Liver (tissue), 3 donors: ENCODE measurements around the gene SNAPC4.

Experiments used
- EGR1 ChIP-seq, 2 donors: IDR thresholded peaks; 2 replicates each; pipeline ENCODE4 v1.6.1; 2016 to 2018; ENCODE audit warnings: antibody characterized with exemption in 2 of 2, low read depth in 2 of 2
- FOXA1 ChIP-seq: IDR thresholded peaks from 2 replicates; pipeline ENCODE4 v1.6.1; 2016; ENCODE audit warnings: antibody characterized with exemption
- FOXA2 ChIP-seq: IDR thresholded peaks from 2 replicates; pipeline ENCODE4 v1.6.1; 2016; ENCODE audit warnings: antibody characterized with exemption
- GABPA ChIP-seq, 2 donors: IDR thresholded peaks in 1 of 2; conservative IDR thresholded peaks in 1 of 2; 2 replicates each; pipeline ENCODE4 v1.6.1; 2016; ENCODE audit warnings: antibody characterized with exemption in 2 of 2, mild to moderate bottlenecking in 1 of 2, moderate library complexity in 1 of 2
- JUND ChIP-seq, 2 donors: IDR thresholded peaks; 2 replicates each; pipeline ENCODE4 v1.6.1; 2016; ENCODE audit warnings: antibody characterized with exemption in 2 of 2
- YY1 ChIP-seq: IDR thresholded peaks from 2 replicates; pipeline ENCODE4 v1.6.1; 2016; ENCODE audit warnings: antibody characterized with exemption, mild to moderate bottlenecking
- TF ChIP-seq, protein P1 (sequence below): fragments of 150-350 bp; IDR thresholded peaks from 2 replicates; pipeline ENCODE4 v1.5.1; 2017; ENCODE audit warnings: improper control_type of control experiment, low read depth, low read length; ENCODE audit not compliant: missing input control
- TF ChIP-seq, protein P2 (sequence below): IDR thresholded peaks from 2 replicates; pipeline ENCODE4 v1.6.1; 2016; ENCODE audit warnings: antibody characterized with exemption
- donor health status: healthy.
- donor health status: healthy.

DNA sequence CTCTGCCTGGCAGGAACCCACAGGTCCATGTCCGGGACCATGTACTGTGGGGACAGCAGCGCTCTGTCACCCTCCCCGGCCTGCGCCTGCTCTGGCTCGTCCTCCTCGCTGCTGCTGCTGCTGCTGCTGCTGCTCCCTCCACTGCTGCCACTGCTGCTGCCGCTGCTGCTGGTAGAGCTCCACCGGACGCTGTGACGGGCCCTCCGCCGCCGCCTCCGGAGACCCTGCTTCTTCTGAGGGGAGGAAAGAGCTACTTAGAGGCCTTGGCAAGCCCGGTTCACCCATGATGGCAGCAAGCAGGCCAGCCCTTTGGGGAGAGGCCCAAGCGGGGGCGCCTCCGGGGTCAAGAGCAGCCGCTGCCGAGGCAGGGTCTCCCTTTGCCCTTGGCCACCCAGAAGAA is 16.5 kb downstream of the SNAPC4 start:
- TF ChIP-seq, protein P1, sequence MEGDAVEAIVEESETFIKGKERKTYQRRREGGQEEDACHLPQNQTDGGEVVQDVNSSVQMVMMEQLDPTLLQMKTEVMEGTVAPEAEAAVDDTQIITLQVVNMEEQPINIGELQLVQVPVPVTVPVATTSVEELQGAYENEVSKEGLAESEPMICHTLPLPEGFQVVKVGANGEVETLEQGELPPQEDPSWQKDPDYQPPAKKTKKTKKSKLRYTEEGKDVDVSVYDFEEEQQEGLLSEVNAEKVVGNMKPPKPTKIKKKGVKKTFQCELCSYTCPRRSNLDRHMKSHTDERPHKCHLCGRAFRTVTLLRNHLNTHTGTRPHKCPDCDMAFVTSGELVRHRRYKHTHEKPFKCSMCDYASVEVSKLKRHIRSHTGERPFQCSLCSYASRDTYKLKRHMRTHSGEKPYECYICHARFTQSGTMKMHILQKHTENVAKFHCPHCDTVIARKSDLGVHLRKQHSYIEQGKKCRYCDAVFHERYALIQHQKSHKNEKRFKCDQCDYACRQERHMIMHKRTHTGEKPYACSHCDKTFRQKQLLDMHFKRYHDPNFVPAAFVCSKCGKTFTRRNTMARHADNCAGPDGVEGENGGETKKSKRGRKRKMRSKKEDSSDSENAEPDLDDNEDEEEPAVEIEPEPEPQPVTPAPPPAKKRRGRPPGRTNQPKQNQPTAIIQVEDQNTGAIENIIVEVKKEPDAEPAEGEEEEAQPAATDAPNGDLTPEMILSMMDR = no peak
- TF ChIP-seq JUND (IDR thresholded peaks at IDR 0.05) (no peak), EGR1 (IDR thresholded peaks at IDR 0.05; ENCODE audit: low read depth in 2 of 2) (no peak), YY1 (no peak), GABPA (IDR thresholded peaks at IDR 0.05 in 1 of 2, conservative IDR thresholded peaks at IDR 0.05 in 1 of 2) (no peak), FOXA2 (no peak), FOXA1 (no peak)
- TF ChIP-seq, protein P2, sequence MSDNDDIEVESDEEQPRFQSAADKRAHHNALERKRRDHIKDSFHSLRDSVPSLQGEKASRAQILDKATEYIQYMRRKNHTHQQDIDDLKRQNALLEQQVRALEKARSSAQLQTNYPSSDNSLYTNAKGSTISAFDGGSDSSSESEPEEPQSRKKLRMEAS = no peak
